Brain microvascular endothelial cell (primary cell): ENCODE measurements around the gene DPF3.

Experiments used
- DNase-seq: peaks from one replicate; pipeline ENCODE4 v3.0.0-alpha.2; 2020
- H3K27ac ChIP-seq: fragments of 250-450 bp; sonication (Bioruptor Pico); 2 replicates; pipeline ENCODE4 v1.5.1; 2020; ENCODE audit warnings: mild to moderate bottlenecking, moderate library complexity
- H3K27me3 ChIP-seq: fragments of 250-450 bp; sonication (Bioruptor Pico); replicated peaks from 2 replicates; pipeline ENCODE4 v1.5.1; 2020; ENCODE audit warnings: mild to moderate bottlenecking
- H3K36me3 ChIP-seq: fragments of 250-450 bp; sonication (Bioruptor Pico); replicated peaks from 2 replicates; pipeline ENCODE4 v1.5.1; 2020; ENCODE audit warnings: mild to moderate bottlenecking
- H3K4me3 ChIP-seq: 2 replicates; pipeline ENCODE4 v1.5.1; 2011; ENCODE audit warnings: low read depth, mild to moderate bottlenecking, control low read depth, low read length, moderate library complexity
- in situ Hi-C: cut with HindIII; loops from 2 replicates; pipeline ENCODE4 v1.10.0; 2017; ENCODE audit warnings: low sequenced_read_pairs, low pct_ligation_motif_present
- TF ChIP-seq, protein P1 (sequence below): IDR thresholded peaks from 2 replicates; pipeline ENCODE4 v1.5.1; 2011; ENCODE audit warnings: low read depth, mild to moderate bottlenecking, moderate library complexity, low read length, control low read depth, inconsistent platforms; ENCODE audit errors: missing control alignments

DPF3 gene

GRCh38 chr14:72742838-72743195, 151.1 kb downstream of the DPF3 start:
- no peak for DNase-seq
- H3K36me3 ChIP-seq: peaks cover 2% of the 10 kb centered on the region
- TF ChIP-seq, protein P1, sequence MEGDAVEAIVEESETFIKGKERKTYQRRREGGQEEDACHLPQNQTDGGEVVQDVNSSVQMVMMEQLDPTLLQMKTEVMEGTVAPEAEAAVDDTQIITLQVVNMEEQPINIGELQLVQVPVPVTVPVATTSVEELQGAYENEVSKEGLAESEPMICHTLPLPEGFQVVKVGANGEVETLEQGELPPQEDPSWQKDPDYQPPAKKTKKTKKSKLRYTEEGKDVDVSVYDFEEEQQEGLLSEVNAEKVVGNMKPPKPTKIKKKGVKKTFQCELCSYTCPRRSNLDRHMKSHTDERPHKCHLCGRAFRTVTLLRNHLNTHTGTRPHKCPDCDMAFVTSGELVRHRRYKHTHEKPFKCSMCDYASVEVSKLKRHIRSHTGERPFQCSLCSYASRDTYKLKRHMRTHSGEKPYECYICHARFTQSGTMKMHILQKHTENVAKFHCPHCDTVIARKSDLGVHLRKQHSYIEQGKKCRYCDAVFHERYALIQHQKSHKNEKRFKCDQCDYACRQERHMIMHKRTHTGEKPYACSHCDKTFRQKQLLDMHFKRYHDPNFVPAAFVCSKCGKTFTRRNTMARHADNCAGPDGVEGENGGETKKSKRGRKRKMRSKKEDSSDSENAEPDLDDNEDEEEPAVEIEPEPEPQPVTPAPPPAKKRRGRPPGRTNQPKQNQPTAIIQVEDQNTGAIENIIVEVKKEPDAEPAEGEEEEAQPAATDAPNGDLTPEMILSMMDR: no peak
- H3K27me3 ChIP-seq: no peaks in the 10 kb centered on the region
- no peak overlapping the region for H3K27ac ChIP-seq
- H3K4me3 ChIP-seq: no peak overlapping the region
- in situ Hi-C loops: no loop called here

DNA sequence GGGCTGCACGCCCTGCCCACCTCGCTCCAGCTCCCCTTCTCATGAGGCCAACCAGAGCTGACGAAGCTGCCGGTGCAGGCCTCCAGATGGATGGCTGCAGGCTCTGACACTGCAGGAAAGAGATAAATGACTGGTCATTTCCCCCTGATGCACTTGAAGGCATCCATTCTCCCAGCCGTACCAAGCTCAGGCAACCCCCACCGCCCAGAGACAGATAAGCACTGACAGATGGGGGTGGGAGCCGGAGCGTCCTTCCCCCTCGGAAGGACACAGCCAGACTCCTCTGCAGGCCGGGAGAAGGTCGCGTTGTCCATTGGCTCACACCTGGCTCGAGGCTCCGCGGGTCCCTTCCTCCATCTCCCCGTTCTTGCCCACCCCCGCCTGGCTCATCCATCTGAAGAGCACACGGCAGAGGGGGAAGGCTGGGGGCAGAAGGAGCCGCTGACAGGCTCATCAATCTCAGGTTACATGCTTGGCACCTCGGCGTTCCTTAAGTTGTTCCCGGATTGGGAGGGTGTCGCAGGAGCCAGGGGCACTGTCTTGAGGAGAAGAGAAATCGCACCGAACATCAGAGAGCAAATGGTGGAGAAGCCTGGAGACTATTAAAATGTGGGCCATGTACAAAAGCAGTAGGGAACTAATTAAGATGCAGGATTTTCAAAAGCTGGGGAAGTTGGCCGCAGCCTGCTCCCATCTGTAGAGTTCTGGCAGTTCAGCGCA, 151.6 kb downstream of the DPF3 start:
- Histone ChIP-seq H3K27me3 (no peaks in the 10 kb centered on the region), H3K36me3 (peaks cover 2% of the 10 kb centered on the region), H3K4me3 (no peak overlapping the region), H3K27ac (no peak overlapping the region)
- TF ChIP-seq, protein P1: no peak
- DNase-seq: no peak
- in situ Hi-C loops: no loop called here

GRCh38 chr14:72741826-72742117, 152.1 kb downstream of the DPF3 start:
- in situ Hi-C loops: no loop called here
- TF ChIP-seq, protein P1: no peak
- H3K36me3 ChIP-seq: peaks cover 2% of the 10 kb centered on the region
- no peak for DNase-seq
- H3K4me3 ChIP-seq: no peak overlapping the region
- H3K27ac ChIP-seq: no peak overlapping the region
- H3K27me3 ChIP-seq: no peaks in the 10 kb centered on the region

DNA sequence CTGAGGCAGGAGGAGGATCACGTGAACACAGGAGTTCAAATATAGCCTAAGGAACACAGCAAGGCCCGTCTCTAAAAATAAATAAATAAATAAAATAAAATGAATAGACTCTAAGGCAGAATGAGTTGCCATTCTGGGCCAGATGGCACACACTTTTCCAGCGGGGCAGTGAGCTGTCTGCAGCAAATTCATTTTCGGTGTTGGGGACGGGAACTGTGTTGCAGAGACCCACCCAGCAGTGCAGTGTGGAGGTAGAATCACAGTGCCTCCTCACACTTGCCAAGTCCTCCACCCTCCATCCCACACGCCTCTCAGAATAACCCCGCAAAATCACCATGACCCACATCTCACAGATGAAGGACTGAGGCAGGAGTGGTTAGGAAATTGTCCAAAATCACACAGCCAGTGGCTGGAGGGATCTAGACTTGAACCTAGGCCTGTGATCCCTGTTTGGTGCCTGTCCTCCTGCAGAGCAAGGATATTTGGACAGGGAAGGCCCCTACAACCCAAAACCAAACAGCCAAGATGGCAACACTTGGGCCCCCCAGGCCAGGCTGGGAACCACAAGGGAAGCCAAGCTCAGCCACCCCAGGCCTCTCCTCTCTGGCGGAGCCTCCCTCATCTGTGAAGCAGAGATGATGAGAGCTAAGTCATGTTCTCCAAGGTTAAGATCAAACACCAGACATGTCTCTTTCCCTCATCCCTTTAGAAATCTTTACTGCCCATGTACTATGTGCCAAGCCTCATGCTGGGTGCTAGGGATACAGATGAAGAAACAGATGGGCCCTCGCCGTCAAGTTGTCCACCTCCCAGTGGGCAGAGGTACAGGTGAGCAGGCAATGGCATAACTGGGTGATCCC, 152.7 kb downstream of the DPF3 start:
- in situ Hi-C loops: no loop called here
- H3K27ac ChIP-seq: no peak overlapping the region
- TF ChIP-seq, protein P1: no peak
- no peak overlapping the region for H3K4me3 ChIP-seq
- peaks cover 2% of the 10 kb centered on the region for H3K36me3 ChIP-seq
- DNase-seq: no peak
- no peaks in the 10 kb centered on the region for H3K27me3 ChIP-seq

- Histone ChIP-seq H3K36me3 (peaks cover 2% of the 10 kb centered on the region), H3K27me3 (no peaks in the 10 kb centered on the region), H3K4me3 (no peak overlapping the region), H3K27ac (no peak overlapping the region)
- no peak for DNase-seq
- TF ChIP-seq, protein P1: no peak
- in situ Hi-C loops: no loop called here
These were observed 153.4 kb downstream of the DPF3 start for GRCh38 chr14:72740504-72740961.
